Omental fat pad (tissue), 4 donors: ENCODE data around the gene GRB7. TPM values are rescaled to one million over a fixed set of nuclear protein-coding genes. Genes with fewer than 3 reads are reported as not detected.
A peak's percentile ranks its signal among the peaks of the same experiment; 100 is the strongest.

ENCODE experiments used
- ATAC-seq: fragments of 150-250 bp; one replicate; pipeline ENCODE4 v1.9.1; 2016; ENCODE audit warnings: mild to moderate bottlenecking, moderate library complexity; ENCODE audit not compliant: low FRiP score
- DNase-seq: peaks from one replicate; pipeline ENCODE4 v3.0.0-alpha.2; 2019; ENCODE audit warnings: low spot score
- total RNA-seq, 4 donors: library from RNA; depleted of rRNA; stranded (reverse); fragments of >200 nt; gene quantifications; one replicate each; pipeline ENCODE4 v1.1.0, GENCODE V29; 2016
- TF ChIP-seq, protein P1 (sequence below), 3 donors: fragments of 450-650 bp; IDR thresholded peaks; one replicate each; pipeline ENCODE4 v1.5.1; 2016 to 2017; ENCODE audit warnings: antibody characterized with exemption in 3 of 3, mild to moderate bottlenecking in 3 of 3, moderate library complexity in 2 of 3

The GRB7 gene
- total RNA-seq, 4 donors from 2014 or later, result 13.0 to 19.3 (median 14.0) TPM; not detected in 1

DNA sequence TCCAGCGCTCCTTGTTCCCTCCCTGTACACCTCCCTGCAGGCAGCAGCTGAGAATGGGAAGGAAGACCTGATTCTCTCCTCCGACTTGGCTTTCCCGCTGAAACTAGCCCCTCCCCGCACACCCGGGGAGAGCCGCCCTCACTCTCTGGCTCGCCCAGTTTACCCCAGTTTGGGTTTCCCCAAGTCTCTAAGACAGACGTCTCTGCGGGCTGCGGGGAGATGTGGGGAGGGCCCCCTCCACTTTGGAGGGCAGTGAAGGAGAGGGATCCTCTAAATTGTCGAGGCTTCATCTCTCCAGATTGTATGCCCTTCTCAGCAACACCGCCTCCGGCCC, 797 bp downstream of the GRB7 start:
- DNase-seq, result no peak
- TF ChIP-seq, protein P1, sequence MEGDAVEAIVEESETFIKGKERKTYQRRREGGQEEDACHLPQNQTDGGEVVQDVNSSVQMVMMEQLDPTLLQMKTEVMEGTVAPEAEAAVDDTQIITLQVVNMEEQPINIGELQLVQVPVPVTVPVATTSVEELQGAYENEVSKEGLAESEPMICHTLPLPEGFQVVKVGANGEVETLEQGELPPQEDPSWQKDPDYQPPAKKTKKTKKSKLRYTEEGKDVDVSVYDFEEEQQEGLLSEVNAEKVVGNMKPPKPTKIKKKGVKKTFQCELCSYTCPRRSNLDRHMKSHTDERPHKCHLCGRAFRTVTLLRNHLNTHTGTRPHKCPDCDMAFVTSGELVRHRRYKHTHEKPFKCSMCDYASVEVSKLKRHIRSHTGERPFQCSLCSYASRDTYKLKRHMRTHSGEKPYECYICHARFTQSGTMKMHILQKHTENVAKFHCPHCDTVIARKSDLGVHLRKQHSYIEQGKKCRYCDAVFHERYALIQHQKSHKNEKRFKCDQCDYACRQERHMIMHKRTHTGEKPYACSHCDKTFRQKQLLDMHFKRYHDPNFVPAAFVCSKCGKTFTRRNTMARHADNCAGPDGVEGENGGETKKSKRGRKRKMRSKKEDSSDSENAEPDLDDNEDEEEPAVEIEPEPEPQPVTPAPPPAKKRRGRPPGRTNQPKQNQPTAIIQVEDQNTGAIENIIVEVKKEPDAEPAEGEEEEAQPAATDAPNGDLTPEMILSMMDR (IDR thresholded peaks at IDR 0.05), result no peak
- ATAC-seq, result peak; percentile 31

DNA sequence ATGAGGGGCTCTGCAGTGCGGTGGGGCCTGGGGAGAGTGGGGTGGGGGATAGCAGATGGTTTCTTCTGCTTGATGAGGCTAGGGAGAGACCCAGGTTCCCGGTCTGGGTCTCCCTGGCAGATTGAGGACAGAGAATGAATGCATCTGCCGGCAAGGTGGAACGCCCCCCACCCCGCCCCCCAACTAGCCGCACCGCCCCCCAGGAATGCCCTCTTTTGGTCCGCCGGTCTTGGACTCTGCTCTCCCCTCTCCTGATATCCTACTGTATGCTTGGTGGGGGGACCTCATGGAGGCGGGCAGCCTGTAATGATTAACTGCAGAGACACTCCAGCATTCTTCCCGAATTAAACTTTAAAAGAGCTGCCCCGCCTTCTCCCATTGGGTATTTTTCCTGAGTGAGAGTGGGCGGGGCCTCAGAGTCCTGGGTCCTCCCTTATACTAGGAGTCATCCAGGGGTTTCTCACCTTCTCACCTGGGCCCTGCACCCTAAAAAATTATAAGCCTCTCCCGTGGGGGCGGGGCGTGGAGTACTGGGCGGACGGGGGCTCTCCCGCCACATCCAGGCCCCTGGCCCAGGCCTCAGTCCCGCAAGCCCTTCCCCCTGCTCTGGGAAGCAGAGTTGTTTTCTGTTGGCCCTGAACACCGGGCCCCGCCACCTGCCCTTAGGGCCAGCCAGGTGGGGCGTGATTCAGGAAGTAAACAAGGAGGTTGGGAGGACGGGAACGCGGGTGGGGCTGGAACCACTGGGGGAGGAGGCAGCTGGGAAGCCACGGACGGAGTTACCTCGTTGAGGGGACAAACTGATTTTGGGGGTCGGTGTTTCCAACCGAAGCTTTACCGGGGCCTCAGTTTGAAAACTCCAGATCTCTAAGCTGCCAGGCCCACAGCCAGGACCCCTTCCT, 1.5 kb downstream of the GRB7 start:
- peak; percentile 39 for DNase-seq
- ATAC-seq, result peak; percentile 45
- TF ChIP-seq, protein P1 (IDR thresholded peaks at IDR 0.05), result no peak

DNA sequence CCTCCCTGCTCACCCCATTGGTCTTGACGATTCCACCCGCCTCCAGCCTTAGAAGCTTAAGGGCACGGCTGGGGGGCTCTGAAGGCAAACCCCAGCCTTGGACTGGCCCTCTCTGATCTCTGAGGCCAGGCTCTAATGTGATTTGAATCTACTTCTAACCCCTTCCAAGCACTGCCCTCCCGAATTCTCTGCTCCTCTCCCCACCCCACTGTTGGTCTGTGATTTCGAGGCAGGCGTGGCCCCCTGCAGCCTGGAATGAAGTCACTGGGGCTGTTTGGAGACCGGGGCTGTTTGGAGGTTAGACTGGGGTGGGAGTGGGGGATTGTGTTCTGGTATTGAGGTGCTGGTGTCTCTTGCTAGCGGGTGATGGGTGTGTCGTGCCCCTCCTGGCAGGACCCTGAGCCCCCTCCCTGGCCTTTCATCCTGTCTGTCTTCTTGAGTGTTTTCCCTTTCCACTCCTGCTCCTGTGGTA, 2.2 kb downstream of the GRB7 start:
- no peak for DNase-seq
- no peak for ATAC-seq

DNA sequence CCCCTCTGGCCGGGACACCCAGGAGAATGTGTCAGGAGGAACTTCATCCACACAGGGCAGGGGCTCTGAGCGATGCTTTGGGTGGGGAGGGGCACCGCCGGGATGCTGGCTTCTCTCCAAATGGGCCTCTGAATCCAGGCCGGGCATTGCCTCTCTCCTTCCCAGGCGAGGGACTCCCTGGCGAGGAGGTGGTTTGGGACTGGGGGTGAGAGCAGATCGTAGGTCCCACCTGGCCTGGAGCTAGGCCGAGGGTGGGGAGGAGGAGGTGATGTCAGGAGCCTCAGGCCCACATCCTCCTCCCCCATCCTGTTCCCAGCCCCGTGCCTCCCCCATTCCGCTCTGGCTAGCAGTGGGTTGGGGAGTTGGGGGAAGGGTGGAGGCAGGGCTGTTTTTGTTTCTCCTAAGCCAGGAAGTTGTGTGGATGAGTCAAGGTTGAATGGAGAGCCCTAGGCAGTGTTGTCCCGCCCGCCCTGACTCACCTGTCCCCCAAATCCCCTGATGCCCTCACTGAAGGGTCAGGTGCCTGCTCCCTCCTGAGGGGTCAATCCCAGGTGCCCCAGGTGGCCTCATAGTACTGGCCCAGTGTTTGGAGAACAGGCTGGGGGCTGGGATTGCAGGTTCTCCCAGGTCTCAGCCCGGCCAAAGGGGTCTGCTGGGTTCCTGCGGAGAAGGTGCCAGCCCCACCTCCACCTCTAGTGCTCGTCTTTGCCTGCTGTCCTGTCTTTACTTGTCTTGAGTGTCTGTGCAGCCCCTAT, 2.8 kb downstream of the GRB7 start:
- ATAC-seq, result peak; percentile 67
- peak; percentile 32 for DNase-seq

More for the DNA sequence above, 2.2 kb downstream of the GRB7 start:
- TF ChIP-seq, protein P1 (IDR thresholded peaks at IDR 0.05), result no peak

DNA sequence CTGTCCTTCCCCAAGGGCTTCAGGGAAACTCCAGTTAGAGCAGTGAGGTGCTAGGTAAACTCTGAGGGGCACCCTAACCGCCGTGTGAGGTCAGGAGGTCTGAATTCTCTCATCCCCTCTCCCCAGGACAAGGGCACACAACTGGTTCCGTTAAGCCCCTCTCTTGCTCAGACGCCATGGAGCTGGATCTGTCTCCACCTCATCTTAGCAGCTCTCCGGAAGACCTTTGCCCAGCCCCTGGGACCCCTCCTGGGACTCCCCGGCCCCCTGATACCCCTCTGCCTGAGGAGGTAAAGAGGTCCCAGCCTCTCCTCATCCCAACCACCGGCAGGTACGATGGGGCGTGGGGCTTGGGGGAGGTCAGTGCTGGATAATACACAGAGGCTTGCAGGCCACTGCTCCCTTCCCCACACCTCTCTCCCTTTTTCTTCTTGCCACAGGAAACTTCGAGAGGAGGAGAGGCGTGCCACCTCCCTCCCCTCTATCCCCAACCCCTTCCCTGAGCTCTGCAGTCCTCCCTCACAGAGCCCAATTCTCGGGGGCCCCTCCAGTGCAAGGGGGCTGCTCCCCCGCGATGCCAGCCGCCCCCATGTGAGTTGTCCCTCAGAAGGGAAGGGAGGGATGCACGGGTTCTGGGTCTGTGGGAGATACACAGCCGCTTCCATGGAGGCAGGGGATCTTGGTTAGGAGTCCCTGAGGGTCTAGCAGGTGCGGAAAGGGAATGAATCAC, 4.6 kb downstream of the GRB7 start:
- ATAC-seq, result no peak
- DNase-seq, result no peak
- TF ChIP-seq, protein P1 (IDR thresholded peaks at IDR 0.05), result no peak

More for the DNA sequence above, 2.8 kb downstream of the GRB7 start:
- TF ChIP-seq, protein P1 (IDR thresholded peaks at IDR 0.05), result no peak

DNA sequence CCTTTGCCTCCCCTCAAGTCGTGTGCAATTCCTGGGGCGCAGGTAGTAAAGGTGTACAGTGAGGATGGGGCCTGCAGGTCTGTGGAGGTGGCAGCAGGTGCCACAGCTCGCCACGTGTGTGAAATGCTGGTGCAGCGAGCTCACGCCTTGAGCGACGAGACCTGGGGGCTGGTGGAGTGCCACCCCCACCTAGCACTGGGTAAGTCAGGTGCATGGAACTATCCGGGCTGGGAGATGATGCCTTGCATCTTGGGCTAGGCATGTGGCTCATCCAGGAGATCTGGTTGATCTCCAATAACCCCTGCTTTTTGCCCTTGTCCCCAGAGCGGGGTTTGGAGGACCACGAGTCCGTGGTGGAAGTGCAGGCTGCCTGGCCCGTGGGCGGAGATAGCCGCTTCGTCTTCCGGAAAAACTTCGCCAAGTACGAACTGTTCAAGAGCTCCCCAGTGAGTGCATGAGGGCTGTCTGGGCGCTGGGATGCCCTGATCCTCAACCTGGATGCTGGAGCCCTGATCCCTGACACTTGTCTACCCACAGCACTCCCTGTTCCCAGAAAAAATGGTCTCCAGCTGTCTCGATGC, 5.2 kb downstream of the GRB7 start:
- no peak for DNase-seq
- TF ChIP-seq, protein P1 (IDR thresholded peaks at IDR 0.05), result no peak
- no peak for ATAC-seq
